GM10266 (cell line): ENCODE results near the gene FOXL2.

Experiments
- DNase-seq: peaks from one replicate; pipeline ENCODE4 v3.0.0; 2012; ENCODE audit errors: extremely low spot score
- TF ChIP-seq, protein P1 (sequence below): IDR thresholded peaks from 2 replicates; pipeline ENCODE4 v1.5.1; 2012; ENCODE audit warnings: mild to moderate bottlenecking, low read depth; ENCODE audit not compliant: control insufficient read depth, insufficient read depth; ENCODE audit errors: missing control alignments

The FOXL2 gene

GRCh38 chr3:138946663-138947494 is at the start of gene FOXL2, which contains the start of gene FOXL2NB:
Gene FOXL2, minus strand, starts transcription at chr3:138947137. Its CDS starts 415 bp downstream, at chr3:138946722.
Gene FOXL2NB, plus strand, starts transcription at chr3:138947217. Its CDS starts 148 bp downstream, at chr3:138947365.
- no peak for DNase-seq
- TF ChIP-seq, protein P1, sequence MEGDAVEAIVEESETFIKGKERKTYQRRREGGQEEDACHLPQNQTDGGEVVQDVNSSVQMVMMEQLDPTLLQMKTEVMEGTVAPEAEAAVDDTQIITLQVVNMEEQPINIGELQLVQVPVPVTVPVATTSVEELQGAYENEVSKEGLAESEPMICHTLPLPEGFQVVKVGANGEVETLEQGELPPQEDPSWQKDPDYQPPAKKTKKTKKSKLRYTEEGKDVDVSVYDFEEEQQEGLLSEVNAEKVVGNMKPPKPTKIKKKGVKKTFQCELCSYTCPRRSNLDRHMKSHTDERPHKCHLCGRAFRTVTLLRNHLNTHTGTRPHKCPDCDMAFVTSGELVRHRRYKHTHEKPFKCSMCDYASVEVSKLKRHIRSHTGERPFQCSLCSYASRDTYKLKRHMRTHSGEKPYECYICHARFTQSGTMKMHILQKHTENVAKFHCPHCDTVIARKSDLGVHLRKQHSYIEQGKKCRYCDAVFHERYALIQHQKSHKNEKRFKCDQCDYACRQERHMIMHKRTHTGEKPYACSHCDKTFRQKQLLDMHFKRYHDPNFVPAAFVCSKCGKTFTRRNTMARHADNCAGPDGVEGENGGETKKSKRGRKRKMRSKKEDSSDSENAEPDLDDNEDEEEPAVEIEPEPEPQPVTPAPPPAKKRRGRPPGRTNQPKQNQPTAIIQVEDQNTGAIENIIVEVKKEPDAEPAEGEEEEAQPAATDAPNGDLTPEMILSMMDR: no peak

DNA sequence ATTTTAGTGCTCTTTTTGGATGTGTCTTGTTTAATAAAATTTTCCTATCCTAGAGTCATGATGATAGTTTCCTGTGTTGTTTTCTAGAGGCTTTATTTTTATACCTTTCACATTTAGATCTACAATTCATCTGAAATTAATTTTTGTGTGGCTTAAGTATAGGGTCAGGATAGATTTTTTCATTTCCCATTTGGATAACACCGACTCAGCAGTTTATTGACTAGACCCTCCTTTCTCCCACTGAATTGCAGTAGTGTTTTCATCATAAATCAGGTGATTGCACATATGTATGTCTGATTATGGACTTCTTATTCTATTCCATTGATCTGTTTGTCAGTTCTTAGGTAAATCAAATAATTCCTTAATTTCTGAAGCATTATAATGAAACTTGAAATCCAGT is 48.8 kb upstream of the FOXL2 start:
- no peak for DNase-seq
- TF ChIP-seq, protein P1: no peak

DNA sequence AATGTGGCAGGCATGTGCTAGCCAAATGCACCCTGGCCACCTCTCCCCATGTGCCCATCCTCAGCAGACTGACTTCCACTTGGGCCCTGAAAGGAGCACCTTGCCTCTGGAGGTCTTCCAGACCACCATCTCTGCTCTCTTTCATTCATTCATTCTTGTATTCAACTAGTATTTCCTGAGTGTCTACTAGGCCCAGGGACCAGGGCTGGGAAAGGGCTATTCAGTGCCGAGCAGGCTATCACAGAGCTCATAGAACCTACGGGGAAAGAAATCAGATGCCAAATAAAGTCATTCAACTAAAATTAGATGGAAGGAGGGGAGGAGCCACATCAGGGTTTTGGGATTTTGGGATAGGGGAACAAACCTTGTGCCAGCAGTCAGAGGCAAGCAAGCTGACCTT is 40.2 kb upstream of the FOXL2 start:
- TF ChIP-seq, protein P1: no peak

DNA sequence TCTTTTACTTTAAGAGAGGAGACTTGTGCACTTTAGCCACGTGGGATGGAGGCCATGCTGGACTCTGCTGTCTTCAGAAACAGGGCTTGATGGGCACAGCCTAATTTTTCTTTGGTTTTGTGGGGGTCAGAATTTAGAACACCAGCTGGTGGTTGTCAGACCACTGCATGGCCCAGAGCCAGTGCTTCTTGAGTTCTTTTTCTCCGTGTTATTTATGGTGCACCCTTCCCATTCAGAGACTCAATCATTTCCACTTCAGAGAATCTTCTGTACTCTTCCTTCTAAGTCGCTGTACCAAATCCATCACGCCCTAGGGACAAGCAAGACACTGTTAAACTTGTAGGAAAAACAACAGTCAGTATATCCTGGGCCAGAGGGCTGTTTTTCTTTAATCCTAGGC is 39.0 kb upstream of the FOXL2 start:
- TF ChIP-seq, protein P1: no peak
- DNase-seq: no peak

More for the DNA sequence above, 40.2 kb upstream of the FOXL2 start:
- DNase-seq: no peak

- no peak for DNase-seq
Measured at GRCh38 chr3:138984816-138985215, 37.9 kb upstream of the FOXL2 start.

DNA sequence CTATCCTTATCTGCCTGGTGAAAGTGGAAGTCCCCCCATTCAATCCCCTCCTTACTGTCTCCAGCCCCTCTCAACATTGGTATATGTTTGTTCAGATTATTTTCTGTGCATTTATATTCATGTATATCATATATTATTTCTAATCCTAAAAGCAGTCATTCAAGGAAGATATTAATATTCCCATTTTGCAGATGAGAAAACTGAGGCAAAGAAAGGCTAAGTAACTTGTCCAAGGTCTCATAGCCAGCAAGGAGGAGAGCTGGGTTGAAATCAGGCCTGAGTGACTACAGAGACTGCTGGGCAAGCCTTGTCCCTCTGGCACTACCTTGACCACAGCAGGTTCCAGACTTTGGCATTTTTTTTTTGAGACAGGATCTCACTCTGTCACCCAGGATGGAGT is 29.1 kb upstream of the FOXL2 start:
- no peak for DNase-seq
- TF ChIP-seq, protein P1: no peak

More at GRCh38 chr3:138984816-138985215, 37.9 kb upstream of the FOXL2 start:
- TF ChIP-seq, protein P1: no peak

DNA sequence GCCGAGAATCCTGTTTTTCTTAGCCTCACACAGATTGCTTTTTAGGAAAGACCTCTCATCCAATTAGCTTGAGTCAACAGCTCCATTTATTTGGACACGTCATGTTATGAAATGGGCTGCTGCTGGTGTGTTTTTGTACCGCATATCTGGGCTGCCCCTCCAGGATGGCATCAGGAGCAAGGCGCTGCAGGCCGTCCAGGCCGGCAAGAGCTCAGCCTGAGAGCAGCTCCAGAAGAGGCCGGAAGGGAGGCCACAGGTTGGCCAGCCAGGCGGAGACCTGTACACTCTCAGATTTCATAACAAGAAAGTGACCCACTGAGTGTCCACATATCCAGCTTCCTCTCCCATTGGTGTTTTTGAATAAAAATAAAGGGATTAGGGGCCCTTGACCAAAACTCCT is 28.4 kb upstream of the FOXL2 start:
- TF ChIP-seq, protein P1: no peak
- no peak for DNase-seq
